Central memory CD8-positive, alpha-beta T cell (primary cell): ENCODE results near the gene TRERF1.

ENCODE experiments used
- ATAC-seq: fragments of 150-1000 bp; cut with Tn5 transposase; replicated peaks from 2 replicates; pipeline ENCODE4 v1.10.0; 2022; ENCODE audit warnings: mild to moderate bottlenecking, moderate FRiP score, moderate number of reproducible peaks; ENCODE audit not compliant: poor library complexity, severe bottlenecking; ENCODE audit errors: extremely low read depth
- DNase-seq, 2 donors: peaks; one replicate each; pipeline ENCODE4 v3.0.0; 2021; ENCODE audit warnings: low spot score in 2 of 2
- H3K27ac Mint-ChIP-seq: one replicate; pipeline ENCODE4 v1.8.0; 2022; ENCODE audit warnings: low read depth, mild to moderate bottlenecking, moderate library complexity, mixed read lengths
- H3K27me3 Mint-ChIP-seq: one replicate; pipeline ENCODE4 v1.8.0; 2022; ENCODE audit warnings: mixed read lengths
- H3K36me3 Mint-ChIP-seq: one replicate; pipeline ENCODE4 v1.8.0; 2022; ENCODE audit warnings: mild to moderate bottlenecking, moderate library complexity, mixed read lengths; ENCODE audit not compliant: insufficient read depth
- H3K4me1 Mint-ChIP-seq: one replicate; pipeline ENCODE4 v1.8.0; 2022; ENCODE audit warnings: mixed read lengths
- H3K4me3 Mint-ChIP-seq: one replicate; pipeline ENCODE4 v1.8.0; 2022; ENCODE audit warnings: mild to moderate bottlenecking, moderate library complexity, mixed read lengths
- H3K9me3 Mint-ChIP-seq: one replicate; pipeline ENCODE4 v1.8.0; 2022; ENCODE audit warnings: mixed read lengths

Gene TRERF1

GRCh38 chr6:42378536-42378935, 73.2 kb downstream of the TRERF1 start:
- DNase-seq (no peak), ATAC-seq (no peak)
- Mint-ChIP-seq H3K27ac (peak overlapping the region; percentile 39), H3K4me3 (no peak overlapping the region), H3K36me3 (peaks cover 7% of the 10 kb centered on the region), H3K9me3 (no peaks in the 10 kb centered on the region), H3K27me3 (no peaks in the 10 kb centered on the region), H3K4me1 (peaks cover 75% of the 10 kb centered on the region)

- Mint-ChIP-seq H3K27me3 (no peaks in the 10 kb centered on the region), H3K4me3 (no peak overlapping the region), H3K36me3 (peaks cover 5% of the 10 kb centered on the region), H3K9me3 (no peaks in the 10 kb centered on the region), H3K4me1 (peaks cover 75% of the 10 kb centered on the region), H3K27ac (peak overlapping the region; percentile 39)
- ATAC-seq (peak; percentile 48), DNase-seq (no peak)
These were observed 73.6 kb downstream of the TRERF1 start for GRCh38 chr6:42378125-42378524.

DNA sequence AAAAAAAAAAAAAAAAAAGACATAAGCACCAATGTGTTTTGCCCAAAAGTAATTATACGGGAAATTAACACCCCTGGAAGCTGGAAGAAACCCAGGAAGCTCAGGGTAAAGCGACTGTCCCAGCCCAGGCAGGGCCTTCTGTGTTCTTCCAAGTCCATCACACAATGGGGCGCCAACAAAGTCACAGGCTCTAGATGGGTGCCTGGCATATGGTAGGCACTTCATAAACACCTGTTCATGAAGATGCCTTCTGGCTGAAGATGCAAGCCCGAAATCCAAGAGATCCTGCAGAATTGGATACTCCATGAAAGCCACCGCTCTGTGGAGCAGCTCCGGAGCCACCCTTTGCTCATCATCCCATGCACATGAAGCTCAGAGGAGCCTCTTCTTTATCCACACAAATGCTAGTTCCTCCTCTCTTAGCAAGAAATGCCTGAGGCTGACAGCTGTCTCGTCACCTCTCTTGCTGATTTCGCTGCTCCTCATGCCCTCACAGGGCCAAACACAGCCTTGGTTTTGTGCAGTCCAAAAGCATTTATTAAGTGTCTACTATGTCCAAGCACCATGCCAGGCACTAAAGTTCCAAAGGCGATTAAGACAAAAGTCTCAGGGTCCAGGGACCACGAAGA, 76.6 kb downstream of the TRERF1 start:
- H3K27ac Mint-ChIP-seq: peak overlapping the region; percentile 8
- H3K36me3 Mint-ChIP-seq: peaks cover 5% of the 10 kb centered on the region
- no peaks in the 10 kb centered on the region for H3K27me3 Mint-ChIP-seq
- H3K4me3 Mint-ChIP-seq: no peak overlapping the region
- H3K4me1 Mint-ChIP-seq: peaks cover 75% of the 10 kb centered on the region
- ATAC-seq (no peak), DNase-seq (no peak)
- no peaks in the 10 kb centered on the region for H3K9me3 Mint-ChIP-seq

- peaks cover 5% of the 10 kb centered on the region for H3K36me3 Mint-ChIP-seq
- peaks cover 75% of the 10 kb centered on the region for H3K4me1 Mint-ChIP-seq
- ATAC-seq: peak; percentile 71
- H3K4me3 Mint-ChIP-seq: peak overlapping the region; percentile 56
- H3K9me3 Mint-ChIP-seq: no peaks in the 10 kb centered on the region
- no peaks in the 10 kb centered on the region for H3K27me3 Mint-ChIP-seq
- peak overlapping the region; percentile 88 for H3K27ac Mint-ChIP-seq
- no peak for DNase-seq
These were observed 77.6 kb downstream of the TRERF1 start for GRCh38 chr6:42374018-42374669.

GRCh38 chr6:42372699-42373098, 79.0 kb downstream of the TRERF1 start:
- no peaks in the 10 kb centered on the region for H3K27me3 Mint-ChIP-seq
- peak overlapping the region; percentile 88 for H3K27ac Mint-ChIP-seq
- H3K9me3 Mint-ChIP-seq: no peaks in the 10 kb centered on the region
- no peak for ATAC-seq
- peak overlapping the region; percentile 48 for H3K4me3 Mint-ChIP-seq
- H3K4me1 Mint-ChIP-seq: peaks cover 76% of the 10 kb centered on the region
- H3K36me3 Mint-ChIP-seq: peaks cover 7% of the 10 kb centered on the region
- DNase-seq: no peak

DNA sequence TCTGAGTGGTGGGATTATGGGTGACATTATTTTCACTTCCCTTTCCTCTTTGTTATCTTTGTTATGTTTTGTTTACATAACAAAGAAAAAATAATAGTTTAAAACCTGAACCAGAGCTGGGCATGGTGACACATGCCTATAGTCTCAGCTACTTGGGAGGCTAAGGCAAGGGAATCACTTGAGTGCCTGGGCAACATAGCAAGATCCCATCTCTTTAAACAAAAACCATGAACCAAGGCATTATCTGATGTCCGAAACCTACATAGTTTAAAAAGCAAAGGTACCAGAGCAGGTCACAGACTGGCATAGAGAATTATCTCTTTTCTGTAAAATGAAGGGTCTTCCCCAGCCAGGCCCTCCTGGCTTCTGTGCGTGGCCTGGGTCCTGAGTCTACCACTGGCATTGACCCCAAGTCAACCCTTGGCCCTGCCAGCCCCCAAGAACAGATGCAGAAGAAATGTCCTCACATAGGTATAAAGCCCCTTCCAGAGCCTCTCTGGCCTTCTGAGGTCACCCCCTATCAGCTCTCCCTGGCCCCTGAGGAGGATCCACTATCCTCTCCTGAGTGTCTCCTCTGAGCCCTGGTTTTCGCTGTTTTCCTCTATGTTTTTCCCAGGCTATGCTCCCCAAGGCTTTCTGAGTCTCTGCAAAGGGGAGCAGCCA, 81.3 kb downstream of the TRERF1 start:
- H3K27me3 Mint-ChIP-seq: no peaks in the 10 kb centered on the region
- peaks cover 8% of the 10 kb centered on the region for H3K36me3 Mint-ChIP-seq
- H3K4me3 Mint-ChIP-seq: no peak overlapping the region
- H3K9me3 Mint-ChIP-seq: no peaks in the 10 kb centered on the region
- DNase-seq (no peak), ATAC-seq (no peak)
- H3K4me1 Mint-ChIP-seq: peaks cover 81% of the 10 kb centered on the region
- H3K27ac Mint-ChIP-seq: peak overlapping the region; percentile 97

DNA sequence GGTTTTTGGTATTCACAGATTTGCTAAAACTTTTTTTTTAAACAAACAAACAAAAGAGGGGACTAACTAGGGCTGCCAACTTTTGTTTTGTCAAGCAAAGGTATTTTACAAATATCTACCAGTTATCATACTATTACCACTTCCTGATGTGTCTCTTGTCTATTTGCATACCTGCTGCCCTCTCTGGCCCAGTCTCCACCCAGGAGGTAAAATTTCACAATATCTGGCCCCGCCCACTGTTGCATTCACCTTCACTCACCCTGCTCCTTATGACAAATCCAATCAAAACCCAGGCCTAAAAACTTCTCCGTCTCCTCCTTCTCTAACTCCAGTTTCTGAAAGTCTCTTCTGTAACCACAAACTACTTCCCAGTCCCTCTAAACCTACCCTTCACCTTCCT, 82.2 kb downstream of the TRERF1 start:
- DNase-seq (no peak), ATAC-seq (peak; percentile 31)
- Mint-ChIP-seq H3K36me3 (peaks cover 8% of the 10 kb centered on the region), H3K4me3 (peak overlapping the region; percentile 79), H3K9me3 (no peaks in the 10 kb centered on the region), H3K4me1 (peaks cover 85% of the 10 kb centered on the region), H3K27me3 (no peaks in the 10 kb centered on the region), H3K27ac (peak overlapping the region; percentile 97)

DNA sequence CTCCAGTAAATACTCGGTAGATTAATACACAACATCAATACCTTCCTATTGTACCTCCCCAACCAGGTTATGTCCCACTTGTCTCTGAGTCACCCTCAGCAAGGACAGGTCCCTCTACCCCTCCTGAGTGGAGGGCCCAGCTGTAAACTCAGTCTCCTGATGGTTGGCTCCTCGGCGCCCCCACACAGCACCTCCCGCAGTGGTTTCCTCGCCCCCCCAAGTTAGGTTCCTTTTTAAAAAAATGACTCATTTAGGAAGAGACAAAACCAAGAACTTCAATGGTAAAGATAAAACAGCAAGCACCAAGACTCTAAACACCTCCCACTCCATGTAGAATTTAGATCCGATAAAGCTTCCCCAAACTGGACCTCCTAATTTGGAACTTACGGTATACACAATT, 83.5 kb downstream of the TRERF1 start:
- DNase-seq (no peak), ATAC-seq (peak; percentile 20)
- H3K36me3 Mint-ChIP-seq: peaks cover 6% of the 10 kb centered on the region
- no peaks in the 10 kb centered on the region for H3K27me3 Mint-ChIP-seq
- peak overlapping the region; percentile 97 for H3K27ac Mint-ChIP-seq
- H3K4me3 Mint-ChIP-seq: peak overlapping the region; percentile 79
- no peaks in the 10 kb centered on the region for H3K9me3 Mint-ChIP-seq
- H3K4me1 Mint-ChIP-seq: peaks cover 88% of the 10 kb centered on the region

DNA sequence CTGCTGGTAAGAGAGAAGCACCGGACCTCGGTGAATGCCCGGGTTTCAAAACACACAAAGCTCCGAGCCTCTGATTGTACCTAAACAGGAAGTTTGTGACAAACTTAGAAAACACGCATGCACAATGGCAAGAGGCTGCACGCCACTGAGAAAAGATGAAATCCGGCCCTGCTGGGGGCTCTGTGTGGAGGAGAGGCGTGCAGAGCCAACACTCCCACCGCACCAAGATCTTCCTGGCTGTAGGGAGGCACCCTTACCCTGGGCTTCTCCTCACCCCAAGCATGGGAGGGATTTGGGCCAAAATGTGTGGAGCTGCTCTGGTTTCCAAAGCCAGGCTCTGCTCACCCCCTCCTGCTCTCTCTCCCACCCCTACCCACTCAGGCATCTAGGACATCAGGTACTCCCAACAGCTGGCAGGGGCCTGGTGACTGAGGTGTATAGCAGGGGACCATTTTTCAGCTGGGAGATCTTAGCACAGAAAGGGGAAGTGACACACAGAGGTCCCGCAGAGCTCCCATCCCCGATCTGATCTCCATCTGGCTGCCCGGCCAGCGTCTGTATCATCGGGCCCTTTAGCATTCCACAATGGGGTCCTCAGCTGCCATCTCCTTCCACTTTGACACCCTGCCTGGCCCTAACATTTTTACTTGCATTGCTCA, 84.2 kb downstream of the TRERF1 start:
- DNase-seq (no peak), ATAC-seq (peak; percentile 50)
- no peaks in the 10 kb centered on the region for H3K9me3 Mint-ChIP-seq
- H3K36me3 Mint-ChIP-seq: peaks cover 8% of the 10 kb centered on the region
- peak overlapping the region; percentile 79 for H3K4me3 Mint-ChIP-seq
- no peaks in the 10 kb centered on the region for H3K27me3 Mint-ChIP-seq
- H3K4me1 Mint-ChIP-seq: peaks cover 88% of the 10 kb centered on the region
- H3K27ac Mint-ChIP-seq: peak overlapping the region; percentile 97

GRCh38 chr6:42366999-42367352, 84.8 kb downstream of the TRERF1 start:
- no peak for DNase-seq

GRCh38 chr6:42366011-42366705, 85.6 kb downstream of the TRERF1 start:
- ATAC-seq: no peak
- Mint-ChIP-seq H3K36me3 (peaks cover 12% of the 10 kb centered on the region), H3K27me3 (no peaks in the 10 kb centered on the region), H3K4me3 (peak overlapping the region; percentile 79), H3K9me3 (no peaks in the 10 kb centered on the region), H3K4me1 (peaks cover 95% of the 10 kb centered on the region), H3K27ac (peak overlapping the region; percentile 97)
- no peak for DNase-seq

More at GRCh38 chr6:42366999-42367352, 84.8 kb downstream of the TRERF1 start:
- peaks cover 88% of the 10 kb centered on the region for H3K4me1 Mint-ChIP-seq
- H3K27ac Mint-ChIP-seq: peak overlapping the region; percentile 97
- no peaks in the 10 kb centered on the region for H3K27me3 Mint-ChIP-seq
- ATAC-seq: peak; percentile 6
- H3K9me3 Mint-ChIP-seq: no peaks in the 10 kb centered on the region
- peaks cover 11% of the 10 kb centered on the region for H3K36me3 Mint-ChIP-seq
- peak overlapping the region; percentile 79 for H3K4me3 Mint-ChIP-seq

GRCh38 chr6:42365021-42365420, 86.7 kb downstream of the TRERF1 start:
- H3K4me3 Mint-ChIP-seq: peak overlapping the region; percentile 79
- no peak for DNase-seq
- peaks cover 12% of the 10 kb centered on the region for H3K36me3 Mint-ChIP-seq
- no peak for ATAC-seq
- no peaks in the 10 kb centered on the region for H3K9me3 Mint-ChIP-seq
- no peaks in the 10 kb centered on the region for H3K27me3 Mint-ChIP-seq
- H3K27ac Mint-ChIP-seq: peak overlapping the region; percentile 97
- peaks cover 87% of the 10 kb centered on the region for H3K4me1 Mint-ChIP-seq
